ENCODE results near the gene ARL15. TPM values are rescaled to one million over a fixed set of nuclear protein-coding genes. Genes with fewer than 3 reads are reported as not detected.

Gene ARL15
- total RNA-seq, 1 donor from 2014 or later: 74.4 TPM

GRCh38 chr5:54234304-54234933, 76.0 kb downstream of the ARL15 start:
- Histone ChIP-seq H3K4me3 (no peak overlapping the region), H3K36me3 (no peaks in the 10 kb centered on the region), H3K27me3 (no peaks in the 10 kb centered on the region), H3K4me1 (no peaks in the 10 kb centered on the region), H3K27ac (no peak overlapping the region), H3K9me3 (no peaks in the 10 kb centered on the region)
- no peak for TF ChIP-seq POLR2AphosphoS5 (IDR thresholded peaks at IDR 0.05; ENCODE audit: insufficient read depth in 1 of 2, low read depth in 1 of 2)
- TF ChIP-seq CTCF (IDR thresholded peaks at IDR 0.05): peak in 2 of 3 experiments; percentile 30 to 43
- no peak for DNase-seq (ENCODE audit: extremely low spot score in 2 of 2)
- intact Hi-C loops (cut with DNase I): no loop called here

- Histone ChIP-seq H3K9me3 (no peaks in the 10 kb centered on the region), H3K27me3 (no peaks in the 10 kb centered on the region), H3K36me3 (no peaks in the 10 kb centered on the region), H3K4me1 (no peaks in the 10 kb centered on the region), H3K4me3 (no peak overlapping the region), H3K27ac (no peak overlapping the region)
- no peak for DNase-seq (ENCODE audit: extremely low spot score in 2 of 2)
- intact Hi-C loops (cut with DNase I): no loop called here
- TF ChIP-seq POLR2AphosphoS5 (IDR thresholded peaks at IDR 0.05; ENCODE audit: insufficient read depth in 1 of 2, low read depth in 1 of 2) (no peak), CTCF (IDR thresholded peaks at IDR 0.05) (no peak), POLR2A (IDR thresholded peaks at IDR 0.05) (no peak)
Measured at GRCh38 chr5:54230936-54231685, 79.3 kb downstream of the ARL15 start.

GRCh38 chr5:54229041-54229780, 81.2 kb downstream of the ARL15 start:
- no peak overlapping the region for H3K4me3 ChIP-seq
- H3K9me3 ChIP-seq: no peaks in the 10 kb centered on the region
- intact Hi-C loops (cut with DNase I): no loop called here
- H3K27ac ChIP-seq: no peak overlapping the region
- TF ChIP-seq POLR2A (IDR thresholded peaks at IDR 0.05): no peak
- no peak for TF ChIP-seq POLR2AphosphoS5 (IDR thresholded peaks at IDR 0.05; ENCODE audit: insufficient read depth in 1 of 2, low read depth in 1 of 2)
- TF ChIP-seq CTCF (IDR thresholded peaks at IDR 0.05): peak; percentile 75 to 87 (median 76)
- no peaks in the 10 kb centered on the region for H3K4me1 ChIP-seq
- no peaks in the 10 kb centered on the region for H3K27me3 ChIP-seq
- no peaks in the 10 kb centered on the region for H3K36me3 ChIP-seq
- DNase-seq (ENCODE audit: extremely low spot score in 2 of 2): no peak

GRCh38 chr5:54227759-54228158, 82.6 kb downstream of the ARL15 start:
- Histone ChIP-seq H3K4me1 (no peaks in the 10 kb centered on the region), H3K4me3 (no peak overlapping the region), H3K27ac (no peak overlapping the region), H3K27me3 (no peaks in the 10 kb centered on the region), H3K9me3 (no peaks in the 10 kb centered on the region), H3K36me3 (no peaks in the 10 kb centered on the region)
- intact Hi-C loops (cut with DNase I): no loop called here
- no peak for DNase-seq (ENCODE audit: extremely low spot score in 2 of 2)
- TF ChIP-seq CTCF (IDR thresholded peaks at IDR 0.05): no peak
- no peak for TF ChIP-seq POLR2AphosphoS5 (IDR thresholded peaks at IDR 0.05; ENCODE audit: insufficient read depth in 1 of 2, low read depth in 1 of 2)
- no peak for TF ChIP-seq POLR2A (IDR thresholded peaks at IDR 0.05)

Measured in vagina (tissue), 2 donors.